Activated CD4-positive, alpha-beta T cell treated with anti-CD3 and anti-CD28 coated beads, Interleukin-2, amount 10 ng/mL, durations not matched to agents 24 days and 14 days (primary cell): ENCODE measurements around the gene RBMS1. TPM values are rescaled to one million over a fixed set of nuclear protein-coding genes. Genes with fewer than 3 reads are reported as not detected.

Source experiments
- DNase-seq: peaks from one replicate; pipeline ENCODE4 v3.0.0; 2022
- H3K27ac Mint-ChIP-seq: one replicate; pipeline ENCODE4 v1.8.0; 2022; ENCODE audit warnings: mild to moderate bottlenecking, mixed read lengths
- H3K27me3 Mint-ChIP-seq: one replicate; pipeline ENCODE4 v1.8.0; 2022; ENCODE audit warnings: mixed read lengths
- H3K36me3 Mint-ChIP-seq: one replicate; pipeline ENCODE4 v1.8.0; 2022; ENCODE audit warnings: low read depth, mild to moderate bottlenecking, mixed read lengths
- H3K4me1 Mint-ChIP-seq: one replicate; pipeline ENCODE4 v1.8.0; 2021; ENCODE audit warnings: mixed read lengths
- H3K4me3 Mint-ChIP-seq: one replicate; pipeline ENCODE4 v1.8.0; 2022; ENCODE audit warnings: mild to moderate bottlenecking, moderate library complexity, mixed read lengths
- H3K9me3 Mint-ChIP-seq: one replicate; pipeline ENCODE4 v1.8.0; 2021; ENCODE audit warnings: mixed read lengths
- intact Hi-C: fragments of 100-400 bp; cut with micrococcal nuclease; formaldehyde crosslinking; loops from one replicate; pipeline ENCODE4 v1.15.1; 2023
- total RNA-seq: library from RNA; stranded (reverse); gene quantifications from 2 replicates; pipeline ENCODE4 v1.2.3, GENCODE V29; 2022

The RBMS1 gene
- total RNA-seq, 1 donor from 2014 or later, result 35.2 TPM

GRCh38 chr2:160334028-160334741 is 159.4 kb downstream of the RBMS1 start:
- H3K27me3 Mint-ChIP-seq, result no peaks in the 10 kb centered on the region
- no peaks in the 10 kb centered on the region for H3K9me3 Mint-ChIP-seq
- H3K4me3 Mint-ChIP-seq, result no peak overlapping the region
- peak overlapping the region; percentile 45 for H3K27ac Mint-ChIP-seq
- H3K36me3 Mint-ChIP-seq, result peaks cover 7% of the 10 kb centered on the region
- H3K4me1 Mint-ChIP-seq, result peaks cover 65% of the 10 kb centered on the region
- intact Hi-C loops, result loop anchor here (2.0 to 5.0 kb wide), 4 partner anchors 15 to 743 kb away; partner anchors contain the start of gene RBMS1
- DNase-seq, result no peak

- Mint-ChIP-seq H3K27me3 (no peaks in the 10 kb centered on the region), H3K4me3 (no peak overlapping the region), H3K36me3 (peaks cover 5% of the 10 kb centered on the region), H3K27ac (peak overlapping the region; percentile 38), H3K9me3 (no peaks in the 10 kb centered on the region), H3K4me1 (peaks cover 70% of the 10 kb centered on the region)
- intact Hi-C loops, result loop anchor here (2.0 to 5.0 kb wide), 4 partner anchors 15 to 744 kb away; partner anchors contain the start of gene RBMS1
- DNase-seq, result no peak
These were observed 160.1 kb downstream of the RBMS1 start for GRCh38 chr2:160333324-160334027.

- H3K36me3 Mint-ChIP-seq, result peaks cover 5% of the 10 kb centered on the region
- peaks cover 77% of the 10 kb centered on the region for H3K4me1 Mint-ChIP-seq
- DNase-seq, result peak; percentile 71
- H3K4me3 Mint-ChIP-seq, result peak overlapping the region; percentile 33
- intact Hi-C loops, result loop anchor here (5.0 kb wide), 3 partner anchors 160 to 745 kb away; partner anchors contain the start of gene RBMS1
- peak overlapping the region; percentile 66 for H3K27ac Mint-ChIP-seq
- H3K9me3 Mint-ChIP-seq, result no peaks in the 10 kb centered on the region
- H3K27me3 Mint-ChIP-seq, result no peaks in the 10 kb centered on the region
These were observed 161.3 kb downstream of the RBMS1 start for GRCh38 chr2:160332318-160332717.

- Mint-ChIP-seq H3K27ac (peak overlapping the region; percentile 70), H3K9me3 (no peaks in the 10 kb centered on the region), H3K27me3 (no peaks in the 10 kb centered on the region), H3K4me1 (peaks cover 82% of the 10 kb centered on the region), H3K4me3 (peak overlapping the region; percentile 33), H3K36me3 (peaks cover 5% of the 10 kb centered on the region)
- no peak for DNase-seq
- intact Hi-C loops, result loop anchor here (5.0 kb wide), 3 partner anchors 161 to 746 kb away; partner anchors contain the start of gene RBMS1
These were observed 162.2 kb downstream of the RBMS1 start for GRCh38 chr2:160331258-160332025.

- no peak for DNase-seq
- intact Hi-C loops, result no loop called here
- peak overlapping the region; percentile 32 for H3K4me3 Mint-ChIP-seq
These were observed 164.6 kb downstream of the RBMS1 start for GRCh38 chr2:160328811-160329527.

GRCh38 chr2:160326786-160327185 is 166.8 kb downstream of the RBMS1 start:
- Mint-ChIP-seq H3K27me3 (no peaks in the 10 kb centered on the region), H3K4me3 (no peak overlapping the region), H3K4me1 (peaks cover 72% of the 10 kb centered on the region), H3K9me3 (no peaks in the 10 kb centered on the region), H3K36me3 (peaks cover 4% of the 10 kb centered on the region), H3K27ac (no peak overlapping the region)
- intact Hi-C loops, result no loop called here
- DNase-seq, result no peak

More at GRCh38 chr2:160328811-160329527, 164.6 kb downstream of the RBMS1 start:
- Mint-ChIP-seq H3K36me3 (peaks cover 4% of the 10 kb centered on the region), H3K9me3 (no peaks in the 10 kb centered on the region), H3K27ac (no peak overlapping the region), H3K4me1 (peaks cover 77% of the 10 kb centered on the region), H3K27me3 (no peaks in the 10 kb centered on the region)

- no peaks in the 10 kb centered on the region for H3K27me3 Mint-ChIP-seq
- intact Hi-C loops, result loop anchor here (2.0 kb wide), 1 partner anchor 593 kb away; no protein-coding TSS in a partner anchor
- no peaks in the 10 kb centered on the region for H3K9me3 Mint-ChIP-seq
- DNase-seq, result no peak
- peaks cover 68% of the 10 kb centered on the region for H3K4me1 Mint-ChIP-seq
- H3K4me3 Mint-ChIP-seq, result no peak overlapping the region
- no peak overlapping the region for H3K27ac Mint-ChIP-seq
- peaks cover 2% of the 10 kb centered on the region for H3K36me3 Mint-ChIP-seq
These were observed 168.2 kb downstream of the RBMS1 start for GRCh38 chr2:160325418-160325817.

- Mint-ChIP-seq H3K9me3 (no peaks in the 10 kb centered on the region), H3K27ac (peak overlapping the region; percentile 9), H3K4me3 (no peak overlapping the region), H3K4me1 (peaks cover 67% of the 10 kb centered on the region), H3K36me3 (peaks cover 2% of the 10 kb centered on the region), H3K27me3 (no peaks in the 10 kb centered on the region)
- DNase-seq, result no peak
- intact Hi-C loops, result loop anchor here (1.0 to 5.0 kb wide), 3 partner anchors 327 to 669 kb away; no protein-coding TSS in a partner anchor
These were observed 168.7 kb downstream of the RBMS1 start for GRCh38 chr2:160324917-160325316.

GRCh38 chr2:160324161-160324800 is 169.3 kb downstream of the RBMS1 start:
- Mint-ChIP-seq H3K4me1 (peaks cover 60% of the 10 kb centered on the region), H3K4me3 (no peak overlapping the region), H3K9me3 (no peaks in the 10 kb centered on the region), H3K27me3 (no peaks in the 10 kb centered on the region), H3K36me3 (no peaks in the 10 kb centered on the region), H3K27ac (no peak overlapping the region)
- intact Hi-C loops, result loop anchor here (1.0 to 5.0 kb wide), 3 partner anchors 328 to 670 kb away; no protein-coding TSS in a partner anchor
- peak; percentile 79 for DNase-seq

GRCh38 chr2:160322320-160322719 is 171.3 kb downstream of the RBMS1 start:
- no peaks in the 10 kb centered on the region for H3K9me3 Mint-ChIP-seq
- H3K36me3 Mint-ChIP-seq, result peaks cover 4% of the 10 kb centered on the region
- peak overlapping the region; percentile 1 for H3K27ac Mint-ChIP-seq
- H3K27me3 Mint-ChIP-seq, result no peaks in the 10 kb centered on the region
- peaks cover 45% of the 10 kb centered on the region for H3K4me1 Mint-ChIP-seq
- H3K4me3 Mint-ChIP-seq, result no peak overlapping the region
- no peak for DNase-seq
- intact Hi-C loops, result loop anchor here (1.0 to 5.0 kb wide), 5 partner anchors 14 to 330 kb away; no protein-coding TSS in a partner anchor

- Mint-ChIP-seq H3K4me1 (peaks cover 41% of the 10 kb centered on the region), H3K9me3 (no peaks in the 10 kb centered on the region), H3K4me3 (no peak overlapping the region), H3K27ac (no peak overlapping the region), H3K27me3 (no peaks in the 10 kb centered on the region), H3K36me3 (peaks cover 9% of the 10 kb centered on the region)
- intact Hi-C loops, result loop anchor here (2.0 to 5.0 kb wide), 2 partner anchors 20 to 331 kb away; no protein-coding TSS in a partner anchor
- no peak for DNase-seq
These were observed 172.6 kb downstream of the RBMS1 start for GRCh38 chr2:160321006-160321405.

- DNase-seq, result no peak
- Mint-ChIP-seq H3K4me3 (no peak overlapping the region), H3K9me3 (no peaks in the 10 kb centered on the region), H3K36me3 (peaks cover 10% of the 10 kb centered on the region), H3K27ac (no peak overlapping the region), H3K4me1 (peaks cover 30% of the 10 kb centered on the region), H3K27me3 (no peaks in the 10 kb centered on the region)
- intact Hi-C loops, result loop anchor here (2.0 to 5.0 kb wide), 2 partner anchors 19 to 333 kb away; no protein-coding TSS in a partner anchor
These were observed 173.9 kb downstream of the RBMS1 start for GRCh38 chr2:160319700-160320099.
